B cell (primary cell): ENCODE measurements around the gene TMEM115. TPM values are rescaled to one million over a fixed set of nuclear protein-coding genes. Genes with fewer than 3 reads are reported as not detected.

Source experiments
- ATAC-seq: fragments of 200-7000 bp; cut with Tn5 transposase; one replicate; pipeline ENCODE4 v1.10.0; 2021; ENCODE audit warnings: low read depth, mild to moderate bottlenecking, moderate number of reproducible peaks, moderate library complexity
- CTCF ChIA-PET: fragments of 350-600 bp; sonication (Branson Sonifier 250); formaldehyde crosslinking; loops from one replicate; lab custom pipeline; 2021; ENCODE audit warnings: antibody characterized with exemption, inconsistent platforms; lab: Charles Lee
- POLR2A ChIA-PET: fragments of 350-600 bp; sonication (Branson Sonifier 250); formaldehyde crosslinking; loops from one replicate; lab custom pipeline; 2021; ENCODE audit warnings: antibody characterized with exemption; lab: Charles Lee
- DNase-seq: peaks from one replicate; pipeline ENCODE4 v3.0.0; 2013
- H2AFZ ChIP-seq: 2 replicates; pipeline ENCODE4 v1.6.1; 2012; ENCODE audit warnings: mild to moderate bottlenecking, low read depth, low read length; ENCODE audit not compliant: insufficient read depth, poor library complexity, severe bottlenecking
- H3K27ac ChIP-seq, 2 donors: 1 replicate in 1 of 2; 2 replicates in 1 of 2; pipeline ENCODE4 v1.5.1; 2012 to 2013; ENCODE audit warnings: low read length in 2 of 2, mild to moderate bottlenecking in 2 of 2, moderate library complexity in 1 of 2
- H3K27me3 ChIP-seq, 4 experiments: fragments of 200-600 bp in 1 of 4; sonication (generic) in 1 of 4; replicated peaks in 1 of 4; 1 replicate in 2 of 4; 2 replicates in 2 of 4; pipeline versions ENCODE4 v1.6.1 to v1.7.0; 2013 to 2016; ENCODE audit warnings: low read length in 3 of 4, mild to moderate bottlenecking in 2 of 4, mixed read lengths in 1 of 4, moderate library complexity in 1 of 4; ENCODE audit not compliant: insufficient read depth in 4 of 4, control insufficient read depth in 3 of 4; ENCODE audit errors: control extremely low read depth in 1 of 4
- H3K36me3 ChIP-seq, 2 experiments: replicated peaks in 1 of 2; 1 replicate in 1 of 2; 2 replicates in 1 of 2; pipeline versions ENCODE4 v1.6.1 to v1.7.1; 2013; ENCODE audit warnings: low read length in 1 of 2; ENCODE audit not compliant: insufficient read depth in 2 of 2, control insufficient read depth in 1 of 2; ENCODE audit errors: control extremely low read depth in 1 of 2, extremely low read depth in 1 of 2
- H3K4me1 ChIP-seq, 2 donors: fragments of 200-600 bp in 1 of 2; sonication (generic) in 1 of 2; 1 replicate in 1 of 2; 2 replicates in 1 of 2; pipeline versions ENCODE4 v1.5.1 to v1.6.1; 2013 to 2017; ENCODE audit warnings: low read length in 2 of 2; ENCODE audit not compliant: control insufficient read depth in 2 of 2, insufficient read depth in 2 of 2
- H3K4me2 ChIP-seq: replicated peaks from 2 replicates; pipeline ENCODE3; 2012; ENCODE audit warnings: mild to moderate bottlenecking, low read depth, low read length; ENCODE audit not compliant: poor library complexity, severe bottlenecking
- H3K4me3 ChIP-seq, 5 experiments: fragments of 200-600 bp in 1 of 5; sonication (generic) in 1 of 5; 1 replicate in 3 of 5; 2 replicates in 2 of 5; pipeline versions ENCODE4 v1.5.1 to v1.7.0; 2011 to 2016; ENCODE audit warnings: low read length in 4 of 5, mild to moderate bottlenecking in 4 of 5, low read depth in 2 of 5, control low read depth in 1 of 5, moderate library complexity in 1 of 5; ENCODE audit not compliant: insufficient read depth in 1 of 5; ENCODE audit errors: control extremely low read depth in 1 of 5, extremely low read depth in 1 of 5
- H3K79me2 ChIP-seq: fragments of 200-600 bp; sonication (generic); one replicate; pipeline ENCODE4 v1.6.0; 2016; ENCODE audit warnings: low read length; ENCODE audit not compliant: control insufficient read depth, insufficient read depth
- H3K9ac ChIP-seq: fragments of 200-600 bp; sonication (generic); 2 replicates; pipeline ENCODE4 v1.6.1; 2017; ENCODE audit warnings: mild to moderate bottlenecking, low read length, moderate library complexity
- H3K9me3 ChIP-seq, 3 donors: one replicate each; pipeline versions ENCODE4 v1.6.1 to v1.7.1; 2013; ENCODE audit warnings: low read length in 2 of 3; ENCODE audit not compliant: control insufficient read depth in 2 of 3, insufficient read depth in 1 of 3; ENCODE audit errors: control extremely low read depth in 1 of 3
- H4K20me1 ChIP-seq: 2 replicates; pipeline ENCODE4 v1.6.0; 2012; ENCODE audit warnings: mild to moderate bottlenecking, low read length; ENCODE audit not compliant: insufficient read depth, control insufficient read depth, poor library complexity, severe bottlenecking
- H3K27ac Mint-ChIP-seq: one replicate; pipeline ENCODE4 v1.8.0; 2021; ENCODE audit warnings: mixed read lengths
- H3K27me3 Mint-ChIP-seq: one replicate; pipeline ENCODE4 v1.8.0; 2021; ENCODE audit warnings: mixed read lengths
- H3K4me1 Mint-ChIP-seq: one replicate; pipeline ENCODE4 v1.8.0; 2021; ENCODE audit warnings: mixed read lengths
- H3K4me3 Mint-ChIP-seq: one replicate; pipeline ENCODE4 v1.8.0; 2021; ENCODE audit warnings: mixed read lengths
- H3K9me3 Mint-ChIP-seq: one replicate; pipeline ENCODE4 v1.8.0; 2022; ENCODE audit warnings: mixed read lengths; ENCODE audit not compliant: insufficient read depth
- CTCF ChIP-seq: fragments of 200-600 bp; IDR thresholded peaks from one replicate; pipeline ENCODE4 v1.8.0; 2022; ENCODE audit warnings: antibody characterized with exemption, mild to moderate bottlenecking
- EZH2 ChIP-seq: IDR thresholded peaks from 2 replicates; pipeline ENCODE4 v1.6.1; 2012; ENCODE audit warnings: borderline replicate concordance, low read depth, mild to moderate bottlenecking, moderate library complexity, low read length; ENCODE audit not compliant: insufficient read depth, poor library complexity, severe bottlenecking
- WGBS: methylation state at CpG from one replicate; pipeline ENCODE4 v1.1.5; 2013; ENCODE audit warnings: missing lambda C conversion rate; ENCODE audit not compliant: insufficient coverage; 5-methylcytosine and 5-hydroxymethylcytosine counted together
- intact Hi-C: fragments of 100-400 bp; cut with micrococcal nuclease; formaldehyde crosslinking; loops from one replicate; pipeline ENCODE4 v1.10.0; 2022
- polyA plus RNA-seq: library from polyadenylated mRNA; depleted of rRNA; stranded (reverse); fragments of >200 nt; gene quantifications from 2 replicates; pipeline ENCODE4 v1.2.3, GENCODE V29; 2012
- total RNA-seq, 2 donors: library from RNA; stranded (reverse); fragments of 120-200 nt in 1 of 2; gene quantifications; 1 replicate in 1 of 2; 2 replicates in 1 of 2; pipeline versions ENCODE4 v1.2.3 to v1.2.4, GENCODE V29; 2013 to 2022

TMEM115 gene
- total and polyA plus RNA-seq, 2 donors (not counting 1 experiment from before 2014, with no cell fraction given) = 19.8 to 27.2 TPM

DNA sequence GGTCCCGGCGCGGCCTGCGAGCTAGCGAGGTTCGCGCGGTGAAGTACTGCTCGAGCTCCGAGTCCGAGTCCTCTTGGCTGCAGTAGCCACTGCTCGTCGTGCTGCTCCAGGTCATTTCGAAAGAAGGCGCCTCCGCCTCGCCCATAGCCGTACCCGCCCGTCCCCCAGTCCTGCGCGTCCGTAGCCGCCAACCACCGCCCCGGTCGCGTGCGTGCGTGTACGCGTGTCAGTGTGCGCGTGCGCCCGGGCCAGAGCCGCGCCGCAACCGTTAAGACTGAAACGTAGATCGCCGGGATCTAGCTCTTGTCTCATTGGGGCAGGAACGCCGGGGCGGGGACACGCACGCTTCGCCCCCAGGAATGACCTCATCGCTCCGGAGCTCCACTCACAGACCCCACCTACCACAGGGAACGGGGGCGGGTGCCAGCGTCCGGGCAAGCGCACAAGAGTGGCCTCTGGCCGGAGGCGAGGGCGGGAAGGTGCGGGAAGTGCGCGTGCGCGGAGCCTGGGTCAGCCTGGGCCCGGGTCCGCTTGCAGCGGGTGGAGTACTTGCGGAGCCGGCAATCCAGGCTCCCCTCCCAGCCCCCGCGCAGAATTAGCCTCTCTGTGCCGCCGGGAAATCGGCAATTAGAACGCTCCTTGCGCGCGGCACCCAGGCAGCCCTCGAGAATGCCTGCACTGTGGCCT is 22.0 kb downstream of the TMEM115 start:
- Mint-ChIP-seq H3K9me3 (no peaks in the 10 kb centered on the region), H3K27me3 (no peaks in the 10 kb centered on the region), H3K4me1 (peaks cover 55% of the 10 kb centered on the region), H3K27ac (peak overlapping the region; percentile 99), H3K4me3 (peak overlapping the region; percentile 96)
- ChIA-PET POLR2A (interaction anchor here (0.5 to 6.1 kb wide), 19 partner anchors 8 to 1817 kb away, joined by 3 to 96 read pairs (median 6); partner anchors contain the start of genes ABHD14B, C3orf18, CYB561D2 and HEMK1), CTCF (interaction anchor here (0.7 to 3.9 kb wide), 19 partner anchors 10 to 279 kb away, joined by 3 to 37 read pairs (median 4); partner anchors contain the start of genes CYB561D2, HYAL2, HYAL3 and IFRD2)
- Histone ChIP-seq H3K9ac (peak overlapping the region; percentile 89), H3K9me3 (no peaks in the 10 kb centered on the region), H3K79me2 (peaks cover 66% of the 10 kb centered on the region), H4K20me1 (peaks cover 31% of the 10 kb centered on the region), H3K4me2 (peak overlapping the region; percentile 90), H3K4me1 (peaks cover 37 to 74% of the 10 kb centered on the region in 2 donors), H3K36me3 (peaks cover 0 to 19% of the 10 kb centered on the region in 2 experiments), H3K27me3 (no peaks in the 10 kb centered on the region), H3K27ac (peak overlapping the region; percentile 97 to 98), H2AFZ (peak overlapping the region; percentile 74), H3K4me3 (peak overlapping the region; percentile 39 to 86 (median 68))
- intact Hi-C loops = loop anchor here (1.0 to 5.0 kb wide), 8 partner anchors 8 to 100 kb away; partner anchors contain the start of genes CYB561D2, GNAI2, HYAL3 and NAA80
- peak; percentile 84 for ATAC-seq
- under 1% methylated on average over 79 of the region's 79 CpGs for WGBS
- TF ChIP-seq CTCF (no peak), EZH2 (no peak)
- DNase-seq = peak; percentile 97
